H1 (cell line): ENCODE data around the gene RPS26. TPM values are rescaled to one million over a fixed set of nuclear protein-coding genes. Genes with fewer than 3 reads are reported as not detected.
A peak's percentile ranks its signal among the peaks of the same experiment; 100 is the strongest.

ENCODE experiments used
- ASH2L ChIP-seq: fragments of 200-600, 300-600 bp; sonication (generic); IDR thresholded peaks from one replicate; pipeline ENCODE4 v1.7.1; 2017; ENCODE audit warnings: low read length
- CEBPB ChIP-seq: IDR thresholded peaks from 2 replicates; pipeline ENCODE4 v1.6.1; 2012; ENCODE audit warnings: low read depth, low read length
- HDAC6 ChIP-seq: IDR thresholded peaks from one replicate; pipeline ENCODE4 v1.7.1; 2012; ENCODE audit warnings: low read depth, mild to moderate bottlenecking, inconsistent platforms, low read length, moderate library complexity
- KDM1A ChIP-seq: fragments of 200-600, 300-600 bp; sonication (generic); IDR thresholded peaks from 2 replicates; pipeline ENCODE4 v1.7.1; 2016; ENCODE audit warnings: mild to moderate bottlenecking, low read length, borderline replicate concordance
- KDM4A ChIP-seq: IDR thresholded peaks from one replicate; pipeline ENCODE4 v1.7.1; 2012; ENCODE audit warnings: low read depth, mild to moderate bottlenecking, moderate library complexity, low read length, inconsistent platforms; ENCODE audit not compliant: severe bottlenecking
- RAD21 ChIP-seq, 2 experiments: IDR thresholded peaks in 1 of 2; conservative IDR thresholded peaks in 1 of 2; 2 replicates each; pipeline ENCODE4 v1.6.1; 2011; ENCODE audit warnings: low read depth in 2 of 2, low read length in 2 of 2, improper control_type of control experiment in 1 of 2, inconsistent platforms in 1 of 2, mild to moderate bottlenecking in 1 of 2, moderate library complexity in 1 of 2
- RXRA ChIP-seq: IDR thresholded peaks from 2 replicates; pipeline ENCODE4 v1.6.1; 2011; ENCODE audit warnings: low read depth, mild to moderate bottlenecking, low read length, moderate library complexity; ENCODE audit not compliant: insufficient read depth
- SAP30 ChIP-seq: fragments of 300-600 bp; sonication (generic); IDR thresholded peaks from 2 replicates; pipeline ENCODE4 v1.7.1; 2012; ENCODE audit warnings: low read length, moderate library complexity, mild to moderate bottlenecking, inconsistent platforms; ENCODE audit not compliant: insufficient read depth, insufficient replicate concordance
- TBP ChIP-seq: IDR thresholded peaks from 2 replicates; pipeline ENCODE4 v1.6.1; 2011; ENCODE audit warnings: low read depth, low read length, improper control_type of control experiment
- TCF12 ChIP-seq: IDR thresholded peaks from 2 replicates; pipeline ENCODE4 v1.6.1; 2011; ENCODE audit warnings: low read depth, mild to moderate bottlenecking, low read length
- TEAD4 ChIP-seq: IDR thresholded peaks from 2 replicates; pipeline ENCODE4 v1.6.1; 2012; ENCODE audit warnings: low read depth, low read length, inconsistent platforms, mixed read lengths
- polyA plus RNA-seq, 7 experiments: library from polyadenylated mRNA; depleted of rRNA in 3 of 7; stranded (reverse) in 5 of 7; unstranded in 2 of 7; fragments of >200 nt in 5 of 7; fragments of 200-250 nt in 2 of 7; gene quantifications; 1 replicate in 5 of 7; 2 replicates in 1 of 7; 4 replicates in 1 of 7; pipeline versions ENCODE4 v1.2.1 to v1.2.3, GENCODE V29; 2011 to 2013; ENCODE audit warnings: missing spikeins in 2 of 7, mixed read lengths in 2 of 7
- total RNA-seq: library from RNA; stranded (reverse); fragmentation: NEBNext Ultra II Directional; extraction: Animal tissue kit (Norgen Biotek cat#: 25700); gene quantifications from 2 replicates; pipeline ENCODE4 v1.2.1, GENCODE V29; 2021
- TF ChIP-seq, protein P1 (sequence below): fragments of 300-600 bp; sonication (generic); IDR thresholded peaks from 2 replicates; pipeline ENCODE4 v1.7.1; 2012; ENCODE audit warnings: low read length, moderate library complexity, mild to moderate bottlenecking, inconsistent platforms; ENCODE audit not compliant: insufficient replicate concordance

RPS26 gene
- total and polyA plus RNA-seq, 2 of the 8 experiments (the other 6 are each of a cell fraction or from before 2014, with no cell fraction given) = 53.4 to 1,922 TPM

- TF ChIP-seq SAP30 = no peak
- TF ChIP-seq ASH2L = no peak
- no peak for TF ChIP-seq TEAD4
- peak; percentile 97 for TF ChIP-seq KDM1A
- TF ChIP-seq CEBPB = no peak
- TF ChIP-seq RXRA = no peak
- TF ChIP-seq TBP = no peak
- no peak for TF ChIP-seq TCF12
- TF ChIP-seq HDAC6 = no peak
- no peak for TF ChIP-seq KDM4A
- peak; percentile 68 to 79 for TF ChIP-seq RAD21 (IDR thresholded peaks at IDR 0.05 in 1 of 2, conservative IDR thresholded peaks at IDR 0.05 in 1 of 2; ENCODE audit: low read depth in 2 of 2, low read length in 2 of 2)
- TF ChIP-seq, protein P1, sequence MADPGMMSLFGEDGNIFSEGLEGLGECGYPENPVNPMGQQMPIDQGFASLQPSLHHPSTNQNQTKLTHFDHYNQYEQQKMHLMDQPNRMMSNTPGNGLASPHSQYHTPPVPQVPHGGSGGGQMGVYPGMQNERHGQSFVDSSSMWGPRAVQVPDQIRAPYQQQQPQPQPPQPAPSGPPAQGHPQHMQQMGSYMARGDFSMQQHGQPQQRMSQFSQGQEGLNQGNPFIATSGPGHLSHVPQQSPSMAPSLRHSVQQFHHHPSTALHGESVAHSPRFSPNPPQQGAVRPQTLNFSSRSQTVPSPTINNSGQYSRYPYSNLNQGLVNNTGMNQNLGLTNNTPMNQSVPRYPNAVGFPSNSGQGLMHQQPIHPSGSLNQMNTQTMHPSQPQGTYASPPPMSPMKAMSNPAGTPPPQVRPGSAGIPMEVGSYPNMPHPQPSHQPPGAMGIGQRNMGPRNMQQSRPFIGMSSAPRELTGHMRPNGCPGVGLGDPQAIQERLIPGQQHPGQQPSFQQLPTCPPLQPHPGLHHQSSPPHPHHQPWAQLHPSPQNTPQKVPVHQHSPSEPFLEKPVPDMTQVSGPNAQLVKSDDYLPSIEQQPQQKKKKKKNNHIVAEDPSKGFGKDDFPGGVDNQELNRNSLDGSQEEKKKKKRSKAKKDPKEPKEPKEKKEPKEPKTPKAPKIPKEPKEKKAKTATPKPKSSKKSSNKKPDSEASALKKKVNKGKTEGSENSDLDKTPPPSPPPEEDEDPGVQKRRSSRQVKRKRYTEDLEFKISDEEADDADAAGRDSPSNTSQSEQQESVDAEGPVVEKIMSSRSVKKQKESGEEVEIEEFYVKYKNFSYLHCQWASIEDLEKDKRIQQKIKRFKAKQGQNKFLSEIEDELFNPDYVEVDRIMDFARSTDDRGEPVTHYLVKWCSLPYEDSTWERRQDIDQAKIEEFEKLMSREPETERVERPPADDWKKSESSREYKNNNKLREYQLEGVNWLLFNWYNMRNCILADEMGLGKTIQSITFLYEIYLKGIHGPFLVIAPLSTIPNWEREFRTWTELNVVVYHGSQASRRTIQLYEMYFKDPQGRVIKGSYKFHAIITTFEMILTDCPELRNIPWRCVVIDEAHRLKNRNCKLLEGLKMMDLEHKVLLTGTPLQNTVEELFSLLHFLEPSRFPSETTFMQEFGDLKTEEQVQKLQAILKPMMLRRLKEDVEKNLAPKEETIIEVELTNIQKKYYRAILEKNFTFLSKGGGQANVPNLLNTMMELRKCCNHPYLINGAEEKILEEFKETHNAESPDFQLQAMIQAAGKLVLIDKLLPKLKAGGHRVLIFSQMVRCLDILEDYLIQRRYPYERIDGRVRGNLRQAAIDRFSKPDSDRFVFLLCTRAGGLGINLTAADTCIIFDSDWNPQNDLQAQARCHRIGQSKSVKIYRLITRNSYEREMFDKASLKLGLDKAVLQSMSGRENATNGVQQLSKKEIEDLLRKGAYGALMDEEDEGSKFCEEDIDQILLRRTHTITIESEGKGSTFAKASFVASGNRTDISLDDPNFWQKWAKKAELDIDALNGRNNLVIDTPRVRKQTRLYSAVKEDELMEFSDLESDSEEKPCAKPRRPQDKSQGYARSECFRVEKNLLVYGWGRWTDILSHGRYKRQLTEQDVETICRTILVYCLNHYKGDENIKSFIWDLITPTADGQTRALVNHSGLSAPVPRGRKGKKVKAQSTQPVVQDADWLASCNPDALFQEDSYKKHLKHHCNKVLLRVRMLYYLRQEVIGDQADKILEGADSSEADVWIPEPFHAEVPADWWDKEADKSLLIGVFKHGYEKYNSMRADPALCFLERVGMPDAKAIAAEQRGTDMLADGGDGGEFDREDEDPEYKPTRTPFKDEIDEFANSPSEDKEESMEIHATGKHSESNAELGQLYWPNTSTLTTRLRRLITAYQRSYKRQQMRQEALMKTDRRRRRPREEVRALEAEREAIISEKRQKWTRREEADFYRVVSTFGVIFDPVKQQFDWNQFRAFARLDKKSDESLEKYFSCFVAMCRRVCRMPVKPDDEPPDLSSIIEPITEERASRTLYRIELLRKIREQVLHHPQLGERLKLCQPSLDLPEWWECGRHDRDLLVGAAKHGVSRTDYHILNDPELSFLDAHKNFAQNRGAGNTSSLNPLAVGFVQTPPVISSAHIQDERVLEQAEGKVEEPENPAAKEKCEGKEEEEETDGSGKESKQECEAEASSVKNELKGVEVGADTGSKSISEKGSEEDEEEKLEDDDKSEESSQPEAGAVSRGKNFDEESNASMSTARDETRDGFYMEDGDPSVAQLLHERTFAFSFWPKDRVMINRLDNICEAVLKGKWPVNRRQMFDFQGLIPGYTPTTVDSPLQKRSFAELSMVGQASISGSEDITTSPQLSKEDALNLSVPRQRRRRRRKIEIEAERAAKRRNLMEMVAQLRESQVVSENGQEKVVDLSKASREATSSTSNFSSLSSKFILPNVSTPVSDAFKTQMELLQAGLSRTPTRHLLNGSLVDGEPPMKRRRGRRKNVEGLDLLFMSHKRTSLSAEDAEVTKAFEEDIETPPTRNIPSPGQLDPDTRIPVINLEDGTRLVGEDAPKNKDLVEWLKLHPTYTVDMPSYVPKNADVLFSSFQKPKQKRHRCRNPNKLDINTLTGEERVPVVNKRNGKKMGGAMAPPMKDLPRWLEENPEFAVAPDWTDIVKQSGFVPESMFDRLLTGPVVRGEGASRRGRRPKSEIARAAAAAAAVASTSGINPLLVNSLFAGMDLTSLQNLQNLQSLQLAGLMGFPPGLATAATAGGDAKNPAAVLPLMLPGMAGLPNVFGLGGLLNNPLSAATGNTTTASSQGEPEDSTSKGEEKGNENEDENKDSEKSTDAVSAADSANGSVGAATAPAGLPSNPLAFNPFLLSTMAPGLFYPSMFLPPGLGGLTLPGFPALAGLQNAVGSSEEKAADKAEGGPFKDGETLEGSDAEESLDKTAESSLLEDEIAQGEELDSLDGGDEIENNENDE = no peak
These were observed 45.5 kb upstream of the RPS26 start (continued) for GRCh38 chr12:55996201-55996714.
